ENCODE measurements around the gene GGNBP2. TPM values are rescaled to one million over a fixed set of nuclear protein-coding genes. Genes with fewer than 3 reads are reported as not detected.

Gene GGNBP2
- total RNA-seq, 1 donor from 2014 or later: 45.6 TPM

Other genes with a start within 250 kb of the GGNBP2 start
- gene TBC1D3G, start 221.0 kb upstream of the GGNBP2 start, total RNA-seq: not detected in 2 replicates
- not detected in 2 replicates for gene TBC1D3H, start 156.5 kb upstream of the GGNBP2 start, total RNA-seq
- 20.8 and 32.5 TPM in 2 replicates for gene ZNHIT3, start 58.2 kb upstream of the GGNBP2 start, total RNA-seq
- 54.8 and 64.0 TPM in 2 replicates for gene MYO19, start 10.1 kb upstream of the GGNBP2 start, total RNA-seq
- 3.9 and 14.6 TPM in 2 replicates for gene PIGW, start 9.9 kb upstream of the GGNBP2 start, total RNA-seq
- gene DHRS11, start 47.0 kb downstream of the GGNBP2 start, total RNA-seq: 9.2 and 12.1 TPM in 2 replicates
- 6.6 and 6.7 TPM in 2 replicates for gene MRM1, start 56.7 kb downstream of the GGNBP2 start, total RNA-seq

Data from dermis blood vessel endothelial cell (primary cell).